ENCODE results near the gene TBPL2.

- no peak for TF ChIP-seq CTCF (IDR thresholded peaks at IDR 0.05; ENCODE audit: extremely low read depth in 1 of 2, insufficient read depth in 1 of 2, low read depth in 1 of 2, low read length in 2 of 2)
- no peak for TF ChIP-seq POLR2A (IDR thresholded peaks at IDR 0.05; ENCODE audit: low read depth, low read length)
- TF ChIP-seq FOS (IDR thresholded peaks at IDR 0.05; ENCODE audit: borderline replicate concordance, insufficient read depth, low read length), result no peak
- no peak for TF ChIP-seq JUN (IDR thresholded peaks at IDR 0.05; ENCODE audit: borderline replicate concordance, insufficient read depth, insufficient read length, low read depth)
- TF ChIP-seq MAX (IDR thresholded peaks at IDR 0.05; ENCODE audit: insufficient read depth, insufficient read length), result no peak
- no peak for TF ChIP-seq EZH2 (IDR thresholded peaks at IDR 0.05; ENCODE audit: borderline replicate concordance, low read depth, low read length, severe bottlenecking)
- TF ChIP-seq POLR2AphosphoS5 (IDR thresholded peaks at IDR 0.05; ENCODE audit: insufficient read depth, low read depth, low read length), result no peak
- no peak for TF ChIP-seq GATA2 (IDR thresholded peaks at IDR 0.05; ENCODE audit: insufficient read depth, insufficient read length, low read depth, low read length)
- no peak for TF ChIP-seq MYC (IDR thresholded peaks at IDR 0.05; ENCODE audit: low read depth, low read length)
Measured at GRCh38 chr14:55427439-55427838, 13.0 kb downstream of the TBPL2 start.

Measured in endothelial cell of umbilical vein (primary cell).